HG03135 (cell line): ENCODE measurements around the gene ZNF280B.
"Not testable (repeated sequence)": the region's sequence is repeated elsewhere in the genome, so short reads cannot be mapped to it uniquely, and the experiment has no call there.

Experiments used
- ATAC-seq: cut with Tn5 transposase; IDR thresholded peaks from one replicate; pipeline ENCODE4 v1.9.1; 2021; ENCODE audit warnings: mild to moderate bottlenecking, moderate library complexity; ENCODE audit not compliant: unreplicated experiment

Gene ZNF280B

DNA sequence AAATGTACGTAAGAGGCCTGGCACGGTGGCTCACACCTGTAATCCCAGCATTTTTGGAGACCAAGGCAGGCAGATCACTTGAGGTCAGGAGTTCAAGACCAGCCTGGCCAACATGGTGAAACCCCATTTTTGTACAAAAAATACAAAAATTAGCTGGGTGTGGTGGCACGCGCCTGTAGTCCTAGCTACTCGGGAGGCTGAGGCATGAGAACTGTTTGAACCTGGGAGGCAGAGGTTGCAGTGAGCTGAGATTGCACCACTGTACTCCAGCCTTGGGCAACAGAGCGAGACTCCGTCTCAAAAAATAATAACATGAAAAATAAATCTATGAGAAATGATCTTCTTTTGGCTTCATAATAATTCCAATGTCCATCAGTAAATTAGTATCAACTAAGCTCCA, 2.3 kb upstream of the ZNF280B start:
- not testable (repeated sequence) for ATAC-seq

DNA sequence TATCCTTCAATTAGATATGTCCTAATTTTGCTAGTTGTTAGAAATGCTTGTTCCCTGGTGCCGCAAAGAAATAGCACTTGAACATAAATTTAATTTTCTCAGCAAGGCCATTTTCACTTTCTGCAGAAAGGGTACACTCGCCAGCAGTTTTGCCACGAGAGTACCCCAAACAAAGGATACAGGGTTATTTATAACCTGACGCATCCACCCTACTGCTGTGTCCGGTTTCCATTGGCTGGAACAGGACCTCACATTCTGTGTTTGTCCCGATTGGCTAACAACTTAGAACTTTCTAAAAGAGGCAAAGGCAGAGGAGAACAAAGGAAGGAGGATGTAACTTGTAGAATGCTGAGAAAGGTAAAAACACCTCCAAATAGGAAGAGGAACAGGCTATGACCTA, 1.4 kb upstream of the ZNF280B start:
- not testable (repeated sequence) for ATAC-seq

DNA sequence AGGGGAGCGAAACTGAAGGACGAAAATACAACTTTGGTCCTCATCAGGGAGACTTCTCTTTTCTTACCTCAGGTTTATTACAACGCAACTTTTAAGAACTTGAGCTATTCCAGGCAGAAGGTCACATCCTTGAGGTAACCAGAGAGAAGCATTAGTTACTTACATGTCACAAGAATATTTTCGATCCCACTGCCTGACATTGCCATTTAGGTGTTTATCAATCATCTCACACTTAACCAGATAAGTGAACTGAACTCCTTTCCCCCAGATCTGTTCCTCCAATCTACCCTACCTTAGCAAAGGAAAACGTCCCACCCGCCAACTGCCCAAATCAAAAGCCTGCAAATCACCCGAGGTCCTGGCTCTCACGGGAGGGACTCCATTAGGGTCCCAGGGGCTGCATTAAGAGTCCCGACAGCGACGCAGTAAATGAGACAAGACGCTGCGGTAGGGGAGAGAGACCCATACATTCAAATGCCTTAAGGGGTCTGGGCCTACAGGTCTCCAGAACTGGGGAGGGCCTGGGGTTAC, 734 bp downstream of the ZNF280B start:
- ATAC-seq, result no peak

DNA sequence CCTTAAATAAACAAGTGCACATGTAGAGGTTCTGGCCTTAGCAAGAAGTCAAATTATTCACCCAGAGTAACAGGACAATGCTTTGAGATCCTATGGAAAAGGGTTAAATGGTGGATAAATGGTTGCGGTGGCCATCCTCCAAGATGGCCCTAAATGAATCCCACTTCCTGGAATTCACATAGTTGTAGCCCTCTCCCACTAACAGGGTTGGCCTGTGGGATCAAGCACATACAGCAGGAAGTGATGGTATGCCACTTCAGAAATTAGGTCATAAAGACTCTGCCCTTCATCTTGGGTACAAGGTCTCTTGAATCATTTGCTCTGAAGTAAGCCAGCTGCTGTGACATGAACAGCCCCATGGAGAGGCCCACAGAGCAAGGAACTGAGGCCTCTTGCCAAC, 1.8 kb downstream of the ZNF280B start:
- no peak for ATAC-seq

DNA sequence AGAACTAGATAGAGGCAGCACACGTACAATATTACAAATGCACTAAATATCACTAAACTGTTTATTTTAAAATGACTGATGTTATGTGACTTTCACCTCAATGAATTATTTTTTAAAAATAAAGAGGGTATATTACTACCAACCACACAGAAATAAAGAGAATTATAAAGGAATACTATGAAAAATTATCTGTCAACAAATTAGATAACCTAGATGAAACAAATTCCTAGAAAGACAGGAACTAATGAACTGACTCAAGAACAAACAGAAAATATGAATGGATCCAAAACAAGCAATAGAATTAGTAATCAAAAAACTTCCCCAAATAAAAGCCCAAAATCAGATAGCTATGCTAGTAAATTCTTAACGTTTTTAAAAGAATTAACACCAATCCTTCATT, 10.3 kb downstream of the ZNF280B start:
- ATAC-seq, result no peak

DNA sequence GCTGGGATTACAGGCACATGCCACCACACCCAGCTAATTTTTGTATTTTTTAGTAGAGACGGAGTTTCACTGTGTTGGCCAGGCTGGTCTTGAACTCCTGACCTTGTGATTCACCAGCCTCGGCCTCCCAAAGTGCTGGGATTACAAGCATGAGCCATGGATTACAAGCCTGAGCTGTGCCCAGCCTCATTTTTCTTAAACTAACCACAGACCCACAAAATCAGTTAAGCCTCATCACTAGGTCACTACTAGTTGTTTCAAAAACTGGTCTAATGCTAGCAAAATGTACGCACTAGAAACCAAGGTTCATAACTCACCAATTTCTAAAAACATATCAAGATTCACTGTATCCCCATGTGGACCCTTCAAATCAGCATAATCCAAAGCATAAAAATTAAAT, 17.0 kb downstream of the ZNF280B start:
- ATAC-seq, result not testable (repeated sequence)

DNA sequence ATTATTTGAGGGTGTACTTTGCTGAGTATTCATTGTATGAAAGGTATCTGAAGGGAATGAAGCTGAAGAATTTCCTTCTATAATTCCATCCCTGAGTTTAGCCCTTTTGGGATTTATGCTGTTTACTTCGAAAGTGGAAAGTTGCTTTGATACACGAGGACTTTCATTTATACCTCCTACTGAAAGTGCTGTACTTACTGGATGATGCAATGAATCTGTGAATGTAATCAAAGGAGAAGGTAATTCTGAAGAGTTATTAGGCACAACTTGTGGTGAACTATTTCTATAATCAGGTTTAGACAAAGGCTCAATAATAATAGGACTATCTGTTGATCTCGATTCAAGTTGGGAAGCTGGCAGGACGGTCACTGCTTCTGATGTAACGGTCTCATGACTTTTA, 19.8 kb downstream of the ZNF280B start:
- no peak for ATAC-seq

DNA sequence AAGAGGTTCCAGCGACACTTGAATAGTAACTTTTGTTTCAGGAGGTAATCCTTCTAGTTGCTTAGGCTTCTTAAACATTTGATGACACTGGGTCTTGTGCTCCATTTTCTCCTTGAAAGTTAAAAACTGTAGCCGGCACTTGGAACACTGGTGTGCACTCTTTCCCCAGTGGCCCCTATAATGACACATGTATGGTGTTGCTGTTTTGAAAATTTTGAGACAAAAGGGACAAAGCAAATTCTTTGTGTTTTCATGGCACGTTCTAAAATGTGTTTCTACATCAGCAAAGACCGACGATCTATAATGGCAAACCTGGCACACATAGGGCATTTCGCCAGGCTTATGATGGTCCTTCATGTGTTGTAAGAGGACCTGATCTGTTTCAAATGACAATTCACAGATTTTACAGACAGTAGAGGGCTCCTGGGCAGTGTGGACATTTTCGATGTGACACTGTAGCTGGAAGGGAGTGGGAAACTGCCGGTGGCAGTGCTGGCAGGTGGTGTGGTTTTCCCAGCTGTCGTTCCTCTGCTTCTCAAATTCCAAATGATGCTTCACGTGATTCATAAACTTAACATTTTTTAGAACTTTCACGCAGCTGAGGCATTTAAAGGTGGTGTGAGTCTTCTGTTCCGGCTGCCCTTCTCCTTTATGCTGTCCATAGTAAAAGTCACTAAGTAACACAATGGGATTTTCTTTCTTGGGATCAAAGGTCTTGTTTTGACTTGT, 20.5 kb downstream of the ZNF280B start:
- ATAC-seq, result no peak

DNA sequence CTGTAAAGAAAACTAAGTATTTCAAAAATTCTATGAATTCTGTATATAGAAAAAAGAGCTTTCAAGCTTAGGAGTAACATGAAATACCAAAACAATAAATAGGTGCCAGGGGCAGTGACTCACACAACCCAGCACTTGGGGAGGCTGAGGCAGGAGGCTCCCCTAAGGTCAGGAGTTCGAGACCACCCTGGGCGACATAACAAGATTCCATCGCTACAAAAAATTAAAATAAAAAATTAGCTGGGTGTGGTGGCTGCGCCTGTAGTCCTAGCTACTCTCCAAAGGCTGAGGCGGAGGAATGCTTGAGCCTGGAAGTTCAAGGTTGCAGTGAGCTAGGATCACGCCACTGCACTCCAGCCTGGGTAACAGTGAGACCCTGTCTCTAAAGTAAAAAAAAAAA, 21.5 kb downstream of the ZNF280B start:
- no peak for ATAC-seq

DNA sequence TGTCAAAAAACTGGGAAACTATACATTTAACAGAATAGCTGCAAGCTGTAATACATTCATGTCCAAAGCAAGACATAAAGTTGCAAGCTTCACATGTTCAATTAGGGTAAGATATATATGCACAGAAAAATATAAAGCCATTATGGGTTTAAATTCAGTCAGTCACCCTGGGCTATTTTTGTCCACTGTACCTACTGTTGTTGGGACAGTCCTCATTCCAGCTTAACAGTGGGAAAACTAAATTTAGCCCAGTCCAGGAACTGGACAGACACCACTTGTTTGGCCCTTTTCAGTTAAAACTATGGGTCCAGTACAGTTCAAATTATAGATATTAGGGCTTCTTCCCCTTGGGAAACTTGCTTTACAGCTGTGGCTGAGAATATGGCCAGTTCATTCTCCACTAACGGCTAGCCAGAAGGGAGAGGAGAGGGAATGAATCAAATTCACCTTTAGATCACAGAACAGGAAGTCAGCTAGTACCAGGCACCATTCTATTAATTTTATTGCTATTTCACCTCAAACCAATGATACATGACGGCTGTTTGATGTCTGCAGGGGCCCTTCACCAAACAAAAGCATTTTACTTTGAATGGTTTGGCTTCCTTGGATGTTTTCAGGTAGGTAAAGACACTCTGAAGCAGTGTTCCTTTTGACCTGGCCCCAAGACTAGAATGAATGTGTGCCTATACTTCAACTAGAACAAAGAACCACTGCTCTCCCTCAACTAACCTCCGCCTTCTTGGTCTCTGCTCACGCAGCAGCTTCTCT, 22.2 kb downstream of the ZNF280B start:
- ATAC-seq, result no peak

DNA sequence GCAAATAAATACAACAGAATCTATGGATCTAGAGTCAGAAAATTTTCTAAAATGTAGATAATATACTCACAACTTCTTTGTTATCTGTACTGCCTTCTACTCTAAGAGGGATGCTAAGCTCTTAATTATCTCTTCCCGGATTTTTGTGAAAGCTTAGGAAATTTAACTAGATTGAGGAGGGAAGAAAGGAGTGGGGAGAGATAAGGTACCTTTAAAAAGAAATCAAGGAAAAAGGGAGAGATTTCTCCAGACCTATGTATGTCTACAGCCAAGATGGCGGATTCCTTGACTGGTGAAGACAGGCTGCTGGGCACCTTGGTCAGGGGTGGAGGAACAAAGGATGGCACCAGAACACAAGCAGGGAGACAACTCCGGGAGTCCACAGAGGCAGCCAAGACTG, 23.0 kb downstream of the ZNF280B start:
- no peak for ATAC-seq

DNA sequence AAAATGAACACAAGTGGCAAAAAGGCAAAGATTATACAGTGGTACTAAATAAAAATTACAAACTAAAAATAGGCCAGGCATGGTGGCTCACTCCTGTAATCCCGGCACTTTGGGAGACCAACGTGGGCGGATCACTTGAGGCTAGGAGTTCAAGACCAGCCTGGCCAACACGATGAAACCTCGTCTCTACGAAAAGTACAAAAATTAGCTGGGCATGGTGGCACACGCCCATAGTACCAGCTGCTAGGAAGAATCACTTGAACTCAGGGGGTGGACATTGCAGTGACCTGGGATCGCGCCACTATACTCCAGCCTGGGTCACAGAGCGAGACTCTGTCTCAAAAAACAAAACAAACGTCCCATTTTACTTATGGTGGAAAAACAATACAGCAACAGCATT, 24.5 kb downstream of the ZNF280B start:
- no peak for ATAC-seq

DNA sequence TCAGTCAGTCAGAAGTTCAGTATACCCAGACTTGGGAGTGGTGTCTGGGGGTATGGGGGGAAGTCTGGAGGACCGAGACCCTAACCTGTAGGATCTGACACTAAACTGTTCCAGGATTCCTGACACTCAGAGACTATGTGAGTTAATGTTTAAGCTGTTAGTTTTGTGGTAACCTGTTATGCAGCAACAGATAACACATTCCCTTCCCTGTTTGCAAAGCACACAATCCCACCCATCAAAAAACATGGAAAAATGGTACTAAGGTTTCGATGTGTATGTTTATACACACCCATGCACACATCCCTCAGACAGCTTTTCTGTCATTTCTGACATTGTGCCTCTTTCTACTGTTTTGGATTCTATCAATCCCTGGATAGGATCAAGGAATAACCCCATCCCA, 27.6 kb downstream of the ZNF280B start:
- ATAC-seq, result no peak

DNA sequence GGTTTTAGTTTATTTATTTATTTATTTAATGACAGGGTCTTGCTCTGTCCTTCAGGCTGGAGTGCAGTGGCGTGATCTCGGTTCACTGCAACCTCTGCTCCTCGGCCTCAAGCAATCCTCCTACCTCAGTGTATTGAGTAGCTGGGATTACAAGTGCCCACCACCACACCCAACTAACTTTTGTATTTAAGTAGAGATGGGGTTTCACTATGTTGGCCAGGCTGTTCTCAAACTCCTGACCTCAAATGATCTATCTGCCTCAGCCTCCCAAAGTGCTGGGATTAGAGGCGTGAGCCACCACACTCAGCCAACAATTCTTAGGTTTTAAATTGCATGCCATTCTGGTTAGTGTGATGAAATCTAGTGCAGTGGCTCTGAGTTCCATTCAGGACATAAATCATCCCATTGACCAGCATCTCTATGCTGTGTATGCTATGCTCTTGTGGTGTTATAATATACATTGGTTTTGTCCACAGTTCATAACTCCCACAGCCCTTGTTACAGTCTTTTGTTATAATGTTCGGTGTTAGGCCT, 28.5 kb downstream of the ZNF280B start:
- no peak for ATAC-seq

DNA sequence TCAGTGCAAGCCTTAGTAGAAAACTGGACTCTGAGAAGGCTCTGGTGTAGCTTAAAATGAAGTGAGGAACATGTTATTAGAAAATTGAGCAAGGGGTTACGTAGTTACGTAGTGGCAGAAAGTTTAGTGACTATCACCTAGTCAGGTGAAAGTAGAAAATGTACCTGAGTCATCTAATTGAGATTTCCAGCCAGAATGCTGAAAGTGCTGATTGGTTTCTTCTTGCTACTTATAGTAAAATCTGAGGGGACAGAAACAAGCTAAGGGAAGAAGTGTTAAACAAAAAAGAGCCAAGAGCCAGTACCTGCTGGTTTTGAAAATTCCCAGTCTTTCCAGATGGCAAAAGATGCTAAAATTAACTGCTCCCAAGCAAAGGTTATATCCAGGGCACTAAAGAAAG, 29.4 kb downstream of the ZNF280B start:
- ATAC-seq, result no peak

DNA sequence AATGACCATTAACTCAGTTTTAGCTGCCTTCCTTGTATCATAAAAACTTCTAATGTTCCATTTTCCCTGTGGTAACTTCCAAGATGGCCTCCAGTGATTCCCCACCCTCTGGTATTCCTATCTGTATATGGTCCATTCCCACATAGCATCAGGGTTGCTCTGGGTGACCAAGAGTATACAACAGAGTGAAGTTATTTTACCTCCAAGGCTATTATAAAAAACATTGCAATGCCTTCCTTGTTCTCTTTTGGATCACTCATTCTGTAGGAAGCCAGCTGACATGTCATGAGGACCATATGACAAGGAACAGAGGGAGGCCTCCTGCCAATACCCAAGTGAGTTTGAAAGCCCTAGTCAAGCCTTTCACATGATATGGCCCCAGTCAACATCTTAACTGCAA, 30.1 kb downstream of the ZNF280B start:
- ATAC-seq, result no peak

DNA sequence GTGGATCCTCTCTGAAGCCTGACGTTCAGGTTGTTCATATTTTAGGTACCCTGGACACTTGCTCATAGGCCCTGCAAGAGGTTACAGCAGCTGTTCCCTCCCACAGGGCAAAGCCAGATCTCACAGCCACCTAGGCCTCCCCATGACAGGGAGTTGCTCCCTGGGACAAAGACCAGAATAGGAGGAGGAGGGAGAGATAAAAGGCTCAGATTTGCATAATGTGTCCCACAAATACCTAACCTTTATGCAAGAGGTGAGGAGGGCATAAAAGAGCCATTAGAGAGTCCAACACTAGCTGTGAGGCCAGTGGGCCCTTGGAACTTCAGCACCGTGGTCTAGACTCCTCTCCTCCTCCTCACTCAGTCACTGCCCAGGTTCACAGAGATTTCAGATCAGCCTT, 33.8 kb downstream of the ZNF280B start:
- no peak for ATAC-seq

DNA sequence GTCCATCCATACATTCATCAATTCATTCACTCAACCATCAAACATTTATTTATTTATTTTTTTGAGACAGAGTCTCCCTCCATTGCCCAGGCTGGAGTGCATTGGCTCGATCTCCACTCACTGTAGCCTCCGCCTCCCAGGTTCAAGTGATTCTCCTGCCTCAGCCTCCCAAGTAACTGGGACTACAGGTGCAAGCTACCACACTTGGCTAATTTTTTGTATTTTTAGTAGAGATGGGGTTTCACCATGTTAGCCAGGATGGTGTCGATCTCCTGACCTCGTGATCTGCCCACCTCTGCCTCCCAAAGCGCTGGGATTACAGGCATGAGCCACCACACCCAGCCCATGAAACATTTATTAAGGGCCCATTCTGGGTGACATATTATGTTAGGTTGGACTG, 37.4 kb downstream of the ZNF280B start:
- ATAC-seq, result not testable (repeated sequence)

DNA sequence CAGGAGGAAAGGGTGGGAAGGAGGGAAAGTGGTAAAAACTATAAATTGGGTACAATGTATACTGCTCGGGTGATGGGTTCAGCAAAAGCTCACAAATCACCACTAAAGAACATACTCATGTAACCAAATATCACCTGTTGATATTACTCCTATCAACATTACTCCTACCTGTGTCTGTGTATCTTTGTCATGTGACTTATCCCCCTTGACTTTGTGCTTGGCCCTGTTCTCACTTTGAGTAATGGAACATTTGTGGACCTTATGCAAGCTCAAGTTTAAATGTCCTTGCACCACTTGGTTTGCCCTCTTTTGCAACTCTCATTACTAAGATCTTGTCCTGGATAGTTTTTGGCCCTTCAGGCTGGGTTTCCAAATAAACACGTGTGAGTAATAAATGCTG, 39.0 kb downstream of the ZNF280B start:
- no peak for ATAC-seq

DNA sequence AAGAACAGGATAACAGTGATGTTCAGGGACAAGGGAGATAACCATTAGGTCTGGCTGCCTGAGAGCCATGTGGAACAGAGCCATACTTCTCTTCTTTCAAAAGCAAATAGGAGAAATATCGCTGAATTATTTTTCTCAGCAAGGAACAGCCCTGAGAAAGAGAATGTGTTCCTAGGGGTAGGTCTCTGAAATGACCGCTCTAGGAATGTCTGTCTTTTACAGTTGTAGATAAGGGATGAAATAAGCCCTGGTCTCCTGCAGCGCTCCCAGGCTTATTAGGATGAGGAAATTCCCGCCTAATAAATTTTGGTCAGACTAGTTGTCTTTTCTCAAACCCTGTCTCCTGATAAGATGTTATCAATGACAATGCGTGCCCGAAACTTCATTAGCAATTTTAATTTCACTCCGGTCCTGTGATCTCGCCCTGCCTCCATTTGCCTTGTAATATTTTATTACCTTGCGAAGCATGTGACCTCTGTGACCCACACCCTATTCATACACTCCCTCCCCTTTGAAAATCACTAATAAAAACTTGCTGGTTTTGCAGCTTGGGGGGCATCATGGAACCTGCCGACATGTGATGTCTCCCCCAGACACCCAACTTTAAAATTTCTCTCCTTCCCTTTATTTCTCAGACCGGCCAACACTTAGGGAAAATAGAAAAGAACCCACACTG, 39.6 kb downstream of the ZNF280B start:
- not testable (repeated sequence) for ATAC-seq

DNA sequence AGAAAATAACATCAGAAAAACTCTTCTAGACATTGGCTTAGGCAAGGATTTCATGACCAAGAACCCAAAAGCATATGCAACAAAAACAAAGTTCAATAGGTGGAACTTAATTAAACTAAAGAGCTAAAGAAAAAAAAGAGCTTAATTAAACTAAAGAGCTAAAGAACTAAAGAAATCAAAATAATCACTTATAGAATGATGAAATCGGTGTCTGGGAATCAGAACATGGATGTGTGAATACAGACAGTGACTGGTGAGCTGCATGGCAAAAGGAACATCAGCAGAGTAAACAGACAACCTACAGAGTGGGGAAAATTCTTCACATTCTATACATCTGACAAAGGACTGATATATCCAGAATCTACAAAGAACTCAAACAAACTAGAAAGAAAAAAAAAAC, 41.4 kb downstream of the ZNF280B start:
- ATAC-seq, result no peak
